Measurements from ENCODE around the gene ARFGEF3. TPM values are rescaled to one million over a fixed set of nuclear protein-coding genes. Genes with fewer than 3 reads are reported as not detected.

Gene ARFGEF3
- total RNA-seq, 3 donors from 2014 or later (not counting 1 experiment from before 2014, with no cell fraction given), result 0.05 to 0.09 TPM; not detected in 1

DNA sequence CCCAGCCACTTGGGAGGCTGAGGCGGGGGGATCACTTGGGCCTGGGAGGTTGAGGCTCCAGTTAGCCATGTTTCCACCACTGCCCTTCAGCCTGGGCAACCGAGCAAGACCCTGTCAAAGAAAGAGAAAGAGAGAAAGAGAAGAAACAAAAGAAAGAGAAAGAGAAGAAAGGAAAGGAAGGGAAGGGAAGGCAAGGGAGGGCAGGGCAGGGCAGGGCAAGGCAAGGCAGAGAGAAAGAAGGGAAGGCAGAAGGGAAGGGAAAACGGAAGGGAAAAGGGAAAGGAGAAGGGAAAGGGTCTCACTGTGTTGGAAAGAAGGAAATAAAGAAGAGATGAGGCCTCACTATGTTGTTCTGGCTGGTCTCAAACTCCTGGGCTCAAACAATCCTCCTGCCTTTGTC is 104.4 kb downstream of the ARFGEF3 start:
- no peak for ATAC-seq
- H3K27me3 Mint-ChIP-seq (ENCODE audit: low read depth in 2 of 2), result peaks cover 0 to 5% of the 10 kb centered on the region in 2 donors

DNA sequence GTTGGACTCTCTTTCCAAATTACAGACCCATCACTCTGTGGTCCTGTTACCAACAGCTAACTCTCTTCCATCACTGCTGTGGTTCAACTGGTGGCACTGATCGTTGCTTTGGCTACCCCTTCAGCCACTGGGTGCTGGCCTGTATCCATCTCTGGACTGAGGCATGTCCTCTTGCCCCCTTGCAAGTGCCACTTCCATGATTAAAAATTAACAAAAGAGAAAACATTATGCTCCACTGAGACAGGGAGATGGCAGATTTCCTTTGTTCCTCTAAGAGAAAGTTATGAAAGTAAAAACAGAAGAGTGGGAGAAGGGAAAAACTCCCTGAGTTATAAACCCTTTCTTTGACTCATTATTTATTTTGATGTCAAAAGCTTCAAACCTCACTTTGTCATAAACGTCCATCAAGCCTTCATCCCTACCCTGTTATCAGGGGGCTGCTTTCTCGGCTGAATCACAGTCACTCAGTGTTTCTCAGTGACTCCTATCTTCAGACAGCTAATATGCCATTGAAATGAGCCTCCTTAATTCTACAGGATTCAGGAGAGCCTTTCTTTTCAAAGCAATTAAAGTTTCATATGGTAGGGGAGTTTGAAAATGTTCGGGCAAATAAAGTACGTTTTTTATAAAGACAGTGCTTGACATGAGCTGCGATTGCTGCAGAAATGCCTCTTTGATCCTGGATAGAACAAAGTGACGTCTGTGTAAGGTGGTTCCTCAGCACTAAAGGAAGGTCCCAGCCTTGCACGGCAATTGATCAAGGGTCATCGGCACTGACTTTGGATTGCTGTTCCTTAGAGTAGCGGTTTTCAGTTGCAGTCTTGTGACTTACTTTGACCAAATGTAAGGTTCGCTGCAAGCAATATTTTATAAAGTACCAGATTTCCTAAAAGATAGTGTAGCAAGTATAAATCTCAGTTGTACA is 106.5 kb downstream of the ARFGEF3 start:
- 89% methylated on average over 10 of the region's 11 CpGs for WGBS (ENCODE audit: insufficient coverage)
- no peaks in the 10 kb centered on the region for H3K9me3 Mint-ChIP-seq
- no peak overlapping the region for H3K27ac Mint-ChIP-seq
- no peak for TF ChIP-seq CTCF (IDR thresholded peaks at IDR 0.05)
- DNase-seq, result no peak
- no peak for ATAC-seq
- H3K27me3 Mint-ChIP-seq (ENCODE audit: low read depth in 2 of 2), result peaks cover 0 to 5% of the 10 kb centered on the region in 2 donors
- intact Hi-C loops (cut with micrococcal nuclease), result no loop called here
- no peaks in the 10 kb centered on the region for H3K36me3 ChIP-seq (ENCODE audit: control insufficient read depth, insufficient read depth, low read length)
- H3K9me3 ChIP-seq (ENCODE audit: control insufficient read depth, insufficient read depth, low read length), result no peaks in the 10 kb centered on the region
- H3K4me3 ChIP-seq (ENCODE audit: low read length), result no peak overlapping the region
- peaks cover 4% of the 10 kb centered on the region for H3K27me3 ChIP-seq (ENCODE audit: control insufficient read depth, insufficient read depth, low read length)
- no peaks in the 10 kb centered on the region for H3K4me1 Mint-ChIP-seq
- no peak overlapping the region for H3K4me3 Mint-ChIP-seq
- no peaks in the 10 kb centered on the region for H3K36me3 Mint-ChIP-seq
- no peaks in the 10 kb centered on the region for H3K4me1 ChIP-seq (ENCODE audit: control insufficient read depth, insufficient read depth, low read length)
- no peak overlapping the region for H3K27ac ChIP-seq (ENCODE audit: low read length)

More for the DNA sequence above, 104.4 kb downstream of the ARFGEF3 start:
- H3K27me3 ChIP-seq (ENCODE audit: control insufficient read depth, insufficient read depth, low read length), result peaks cover 4% of the 10 kb centered on the region
- intact Hi-C loops (cut with micrococcal nuclease), result no loop called here
- H3K4me1 ChIP-seq (ENCODE audit: control insufficient read depth, insufficient read depth, low read length), result no peaks in the 10 kb centered on the region
- no peak for DNase-seq
- H3K9me3 ChIP-seq (ENCODE audit: control insufficient read depth, insufficient read depth, low read length), result no peaks in the 10 kb centered on the region
- H3K27ac ChIP-seq (ENCODE audit: low read length), result no peak overlapping the region
- Mint-ChIP-seq H3K4me1 (no peaks in the 10 kb centered on the region), H3K9me3 (no peaks in the 10 kb centered on the region), H3K36me3 (no peaks in the 10 kb centered on the region), H3K27ac (no peak overlapping the region), H3K4me3 (no peak overlapping the region)
- no peak for TF ChIP-seq CTCF (IDR thresholded peaks at IDR 0.05)
- no peak overlapping the region for H3K4me3 ChIP-seq (ENCODE audit: low read length)
- H3K36me3 ChIP-seq (ENCODE audit: control insufficient read depth, insufficient read depth, low read length), result no peaks in the 10 kb centered on the region
- 86% methylated on average over 3 of the region's 3 CpGs for WGBS (ENCODE audit: insufficient coverage)

DNA sequence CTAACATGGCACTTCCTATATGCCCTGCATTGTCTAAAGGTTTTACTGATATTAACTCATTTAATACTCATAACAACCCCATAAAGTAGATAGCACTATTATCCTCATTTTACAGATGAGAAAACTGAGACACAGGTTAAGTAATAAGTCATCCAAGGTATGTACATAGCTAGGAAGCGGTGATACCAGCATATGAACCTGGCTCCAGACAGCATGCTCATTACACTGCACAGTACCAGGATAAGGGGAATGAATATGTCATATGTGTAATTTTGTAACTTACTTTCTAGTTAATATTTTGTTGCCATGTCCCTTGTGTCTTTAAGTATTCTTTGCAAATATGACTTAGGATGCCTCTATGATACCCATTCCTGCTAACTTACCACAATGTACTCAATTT is 109.7 kb downstream of the ARFGEF3 start:
- ATAC-seq (no peak), DNase-seq (no peak)
- H3K4me3 Mint-ChIP-seq, result no peak overlapping the region
- Histone ChIP-seq H3K27ac (ENCODE audit: low read length) (no peak overlapping the region), H3K4me3 (ENCODE audit: low read length) (no peak overlapping the region), H3K36me3 (ENCODE audit: control insufficient read depth, insufficient read depth, low read length) (no peaks in the 10 kb centered on the region), H3K9me3 (ENCODE audit: control insufficient read depth, insufficient read depth, low read length) (no peaks in the 10 kb centered on the region), H3K4me1 (ENCODE audit: control insufficient read depth, insufficient read depth, low read length) (no peaks in the 10 kb centered on the region), H3K27me3 (ENCODE audit: control insufficient read depth, insufficient read depth, low read length) (peaks cover 4% of the 10 kb centered on the region)
- TF ChIP-seq CTCF (IDR thresholded peaks at IDR 0.05), result no peak
- intact Hi-C loops (cut with micrococcal nuclease), result no loop called here
- H3K9me3 Mint-ChIP-seq, result no peaks in the 10 kb centered on the region
- WGBS (ENCODE audit: insufficient coverage), result 88% methylated on average over 1 of the region's 1 CpG
- no peaks in the 10 kb centered on the region for H3K27me3 Mint-ChIP-seq (ENCODE audit: low read depth in 2 of 2)
- H3K36me3 Mint-ChIP-seq, result no peaks in the 10 kb centered on the region
- H3K27ac Mint-ChIP-seq, result no peak overlapping the region
- H3K4me1 Mint-ChIP-seq, result no peaks in the 10 kb centered on the region

All from natural killer cell (primary cell).